Parathyroid adenoma (tissue), 2 donors: ENCODE results near the gene TUBGCP3.

Experiments used
- H2AFZ ChIP-seq: fragments of 300-600 bp; sonication (generic); one replicate; pipeline ENCODE4 v1.7.0; 2017; ENCODE audit warnings: antibody characterized with exemption, mild to moderate bottlenecking
- H3K27ac ChIP-seq: fragments of 300-600 bp; sonication (generic); one replicate; pipeline ENCODE4 v1.7.0; 2017
- H3K27me3 ChIP-seq: fragments of 300-600 bp; sonication (generic); one replicate; pipeline ENCODE4 v1.7.0; 2017; ENCODE audit warnings: low read length; ENCODE audit not compliant: control insufficient read depth, insufficient read depth
- H3K36me3 ChIP-seq: fragments of 300-600 bp; sonication (generic); one replicate; pipeline ENCODE4 v1.7.0; 2017; ENCODE audit warnings: low read length; ENCODE audit not compliant: control insufficient read depth, insufficient read depth
- H3K4me1 ChIP-seq: fragments of 300-600 bp; sonication (generic); one replicate; pipeline ENCODE4 v1.7.0; 2017; ENCODE audit warnings: control low read depth
- H3K4me2 ChIP-seq: fragments of 300-600 bp; sonication (generic); one replicate; pipeline ENCODE4 v1.7.0; 2017; ENCODE audit warnings: low read length
- H3K4me3 ChIP-seq: fragments of 300-600 bp; sonication (generic); one replicate; pipeline ENCODE4 v1.7.0; 2017; ENCODE audit warnings: low read depth, low read length
- H3K79me2 ChIP-seq: fragments of 300-600 bp; sonication (generic); one replicate; pipeline ENCODE4 v1.7.0; 2017; ENCODE audit warnings: control low read depth
- H3K9ac ChIP-seq: fragments of 300-600 bp; sonication (generic); one replicate; pipeline ENCODE4 v1.7.0; 2017; ENCODE audit warnings: mild to moderate bottlenecking
- H3K9me3 ChIP-seq: fragments of 300-600 bp; sonication (generic); one replicate; pipeline ENCODE4 v1.7.0; 2017; ENCODE audit warnings: low read length; ENCODE audit not compliant: control insufficient read depth
- CTCF ChIP-seq: fragments of 300-600 bp; sonication (generic); IDR thresholded peaks from one replicate; pipeline ENCODE4 v1.7.0; 2017; ENCODE audit warnings: antibody characterized with exemption, mild to moderate bottlenecking
- donor health status: primary hyperparathyroidism.

TUBGCP3 gene

GRCh38 chr13:112464720-112465119 is 123.2 kb downstream of the TUBGCP3 start:
- no peak for TF ChIP-seq CTCF
- H3K79me2 ChIP-seq = no peaks in the 10 kb centered on the region
- H3K9ac ChIP-seq = no peak overlapping the region

GRCh38 chr13:112462408-112462807 is 125.5 kb downstream of the TUBGCP3 start:
- Histone ChIP-seq H3K9ac (no peak overlapping the region), H3K27me3 (no peaks in the 10 kb centered on the region), H3K4me2 (no peak overlapping the region), H2AFZ (no peak overlapping the region), H3K4me3 (no peak overlapping the region), H3K36me3 (no peaks in the 10 kb centered on the region), H3K4me1 (no peaks in the 10 kb centered on the region), H3K79me2 (no peaks in the 10 kb centered on the region), H3K27ac (no peak overlapping the region), H3K9me3 (no peaks in the 10 kb centered on the region)
- TF ChIP-seq CTCF = no peak

More at GRCh38 chr13:112464720-112465119, 123.2 kb downstream of the TUBGCP3 start:
- Histone ChIP-seq H2AFZ (no peak overlapping the region), H3K4me3 (no peak overlapping the region), H3K27ac (no peak overlapping the region), H3K36me3 (no peaks in the 10 kb centered on the region), H3K4me1 (no peaks in the 10 kb centered on the region), H3K27me3 (no peaks in the 10 kb centered on the region), H3K4me2 (no peak overlapping the region), H3K9me3 (no peaks in the 10 kb centered on the region)

GRCh38 chr13:112457485-112457884 is 130.5 kb downstream of the TUBGCP3 start:
- Histone ChIP-seq H3K9me3 (no peaks in the 10 kb centered on the region), H3K4me2 (no peak overlapping the region)

DNA sequence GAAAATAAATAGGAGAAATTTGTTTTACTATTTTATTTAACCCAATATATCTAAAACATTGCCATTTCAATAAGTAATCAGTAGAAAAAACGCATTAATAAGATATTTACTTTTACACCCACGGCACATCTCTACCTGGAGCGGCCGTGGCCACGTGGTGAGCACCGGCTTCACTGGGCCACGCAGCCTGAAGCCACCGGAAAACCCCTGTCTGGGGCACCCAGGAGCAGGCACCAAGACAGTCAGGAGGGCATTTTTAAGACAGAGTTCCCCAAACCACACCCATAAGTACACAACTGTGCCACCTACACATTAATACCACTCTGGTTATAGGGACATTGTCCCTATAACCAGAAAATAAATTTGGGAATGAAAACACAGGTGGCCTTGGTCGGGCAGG is 130.9 kb downstream of the TUBGCP3 start:
- no peak overlapping the region for H3K4me3 ChIP-seq
- no peak overlapping the region for H2AFZ ChIP-seq
- H3K9ac ChIP-seq = no peak overlapping the region
- no peaks in the 10 kb centered on the region for H3K36me3 ChIP-seq
- no peak overlapping the region for H3K4me2 ChIP-seq
- H3K4me1 ChIP-seq = no peaks in the 10 kb centered on the region
- no peak for TF ChIP-seq CTCF
- no peak overlapping the region for H3K27ac ChIP-seq
- H3K79me2 ChIP-seq = no peaks in the 10 kb centered on the region
- no peaks in the 10 kb centered on the region for H3K9me3 ChIP-seq
- no peaks in the 10 kb centered on the region for H3K27me3 ChIP-seq

More at GRCh38 chr13:112457485-112457884, 130.5 kb downstream of the TUBGCP3 start:
- Histone ChIP-seq H3K27me3 (no peaks in the 10 kb centered on the region), H3K27ac (no peak overlapping the region), H2AFZ (no peak overlapping the region), H3K36me3 (no peaks in the 10 kb centered on the region), H3K4me1 (no peaks in the 10 kb centered on the region), H3K79me2 (no peaks in the 10 kb centered on the region), H3K4me3 (no peak overlapping the region), H3K9ac (no peak overlapping the region)
- TF ChIP-seq CTCF = no peak
